ELF-1 (cell line): Measurements from ENCODE around the gene IFIH1.

Experiments used
- DNase-seq: peaks from one replicate; pipeline ENCODE4 v3.0.0-alpha.2; 2016; ENCODE audit warnings: low read depth, low spot score

Gene IFIH1

DNA sequence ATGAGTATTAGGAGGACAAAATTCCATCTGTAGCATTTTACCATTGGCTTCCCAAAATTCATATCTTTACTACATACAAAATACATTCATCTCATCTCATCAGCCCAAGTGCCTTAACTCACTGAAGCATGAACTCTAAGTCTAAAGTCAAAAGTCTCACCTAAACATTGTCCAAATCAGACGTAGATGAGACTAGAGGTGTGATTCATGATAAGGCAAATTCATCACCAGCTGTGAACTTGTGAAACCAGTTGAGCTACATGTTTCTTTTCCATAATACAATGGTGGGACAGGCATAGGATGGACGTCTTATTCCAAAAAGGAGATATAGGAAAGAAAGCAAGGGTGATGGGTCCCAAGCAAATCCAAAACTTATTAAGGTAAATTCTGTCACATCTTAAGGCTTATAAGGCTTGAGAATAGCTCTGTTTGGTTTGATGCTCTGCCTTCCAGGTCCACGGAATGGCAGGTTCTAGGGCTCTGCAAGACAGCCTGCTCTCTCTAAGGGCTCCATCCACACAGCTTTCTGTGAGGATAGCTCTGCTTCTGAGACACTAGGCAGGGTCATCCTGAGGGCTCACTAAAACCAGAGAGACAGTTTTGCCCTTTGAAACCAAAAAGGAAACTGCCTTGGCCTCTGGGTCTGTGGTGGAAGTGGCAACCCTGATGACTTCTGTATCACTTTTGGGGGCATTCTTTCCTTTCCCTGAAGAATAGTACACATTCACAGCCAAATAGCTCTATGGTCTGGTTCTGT, 9.6 kb downstream of the IFIH1 start:
- DNase-seq, result no peak

- no peak for DNase-seq
These were observed 12.6 kb downstream of the IFIH1 start for GRCh38 chr2:162305901-162306300.

GRCh38 chr2:162301877-162302276, 16.6 kb downstream of the IFIH1 start:
- DNase-seq, result no peak

GRCh38 chr2:162301151-162301804, 17.2 kb downstream of the IFIH1 start:
- peak; percentile 5 for DNase-seq

DNA sequence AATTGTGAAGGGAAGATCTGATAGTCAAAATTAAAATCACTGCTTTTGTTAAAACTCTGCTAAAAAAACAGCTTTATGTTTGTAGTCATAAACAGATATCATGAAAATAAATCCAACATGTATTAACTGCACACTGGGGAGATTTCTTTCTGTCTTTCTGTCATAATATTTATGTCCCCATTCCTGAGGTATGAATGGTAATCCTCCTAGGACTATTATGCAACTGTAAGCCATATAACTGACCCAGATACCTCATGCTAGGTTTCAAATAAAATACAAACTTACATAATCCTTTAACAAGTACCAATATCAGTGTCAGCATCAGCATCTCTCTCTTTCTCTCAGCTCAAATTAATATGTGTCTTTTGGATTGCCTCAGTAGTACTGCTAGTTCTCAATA, 18.2 kb downstream of the IFIH1 start:
- DNase-seq, result no peak

GRCh38 chr2:162298669-162299335, 19.7 kb downstream of the IFIH1 start:
- DNase-seq, result no peak

DNA sequence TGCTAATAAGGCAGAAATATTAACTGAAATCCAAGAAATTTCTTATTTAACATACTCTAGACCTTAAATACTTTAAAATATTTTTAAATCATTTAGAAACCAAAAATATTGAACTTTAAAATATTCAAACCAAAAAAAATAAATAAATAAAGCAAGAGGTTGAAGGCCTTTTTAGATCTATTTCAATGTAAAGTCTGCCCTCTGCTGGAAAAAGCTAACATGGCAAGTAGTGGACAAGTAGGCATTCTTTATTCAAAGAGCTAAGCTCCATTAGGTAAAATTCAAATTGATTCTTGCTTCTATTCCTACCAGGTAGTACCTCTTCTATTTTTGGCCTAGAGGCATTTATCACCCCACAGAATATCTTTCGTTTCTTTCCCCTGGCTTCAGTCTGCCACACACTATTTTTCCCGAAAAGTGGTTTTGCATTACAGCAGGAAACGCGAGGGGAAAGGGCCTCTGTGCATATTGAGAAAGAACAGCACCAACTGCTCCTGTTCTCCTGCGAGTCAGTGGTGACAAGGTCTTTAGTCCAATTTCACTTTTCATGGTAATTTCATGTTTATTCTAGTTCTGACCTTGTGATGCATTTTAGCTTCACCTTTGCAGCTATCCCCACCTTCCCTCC, 20.4 kb downstream of the IFIH1 start:
- peak; percentile 7 for DNase-seq

GRCh38 chr2:162295009-162295408, 23.5 kb downstream of the IFIH1 start:
- DNase-seq, result no peak

DNA sequence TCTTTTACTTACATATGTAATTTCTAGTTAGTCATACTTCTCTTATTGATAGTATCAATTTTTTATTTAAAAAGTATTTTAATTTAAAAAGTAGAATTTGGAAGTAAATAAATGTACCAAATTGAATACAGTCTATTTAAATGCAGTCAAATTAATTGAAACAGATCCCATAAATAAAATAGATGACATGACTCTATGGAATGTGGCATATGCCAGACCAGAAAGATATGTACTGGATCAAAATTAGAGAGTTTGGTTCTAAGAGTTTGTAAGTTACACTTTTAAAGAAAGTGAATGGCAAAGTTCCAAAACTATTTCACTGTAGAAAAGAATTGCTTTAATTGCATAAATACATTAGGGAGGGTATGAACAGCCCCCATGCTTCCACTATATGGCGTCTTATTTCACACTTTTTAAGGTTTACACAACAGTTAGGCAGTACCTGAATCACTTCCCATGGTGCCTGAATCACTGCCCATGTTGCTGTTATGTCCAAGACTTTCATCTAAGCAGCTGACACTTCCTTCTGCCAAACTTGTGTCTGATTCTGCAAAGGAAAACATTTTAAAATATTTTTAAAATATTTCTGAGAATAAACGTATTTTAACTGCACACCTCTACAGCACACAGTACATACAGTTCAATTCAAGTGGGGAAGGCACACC, 25.2 kb downstream of the IFIH1 start:
- no peak for DNase-seq

- DNase-seq, result no peak
These were observed 26.7 kb downstream of the IFIH1 start for GRCh38 chr2:162291748-162292147.

GRCh38 chr2:162282765-162283425, 35.6 kb downstream of the IFIH1 start:
- no peak for DNase-seq

DNA sequence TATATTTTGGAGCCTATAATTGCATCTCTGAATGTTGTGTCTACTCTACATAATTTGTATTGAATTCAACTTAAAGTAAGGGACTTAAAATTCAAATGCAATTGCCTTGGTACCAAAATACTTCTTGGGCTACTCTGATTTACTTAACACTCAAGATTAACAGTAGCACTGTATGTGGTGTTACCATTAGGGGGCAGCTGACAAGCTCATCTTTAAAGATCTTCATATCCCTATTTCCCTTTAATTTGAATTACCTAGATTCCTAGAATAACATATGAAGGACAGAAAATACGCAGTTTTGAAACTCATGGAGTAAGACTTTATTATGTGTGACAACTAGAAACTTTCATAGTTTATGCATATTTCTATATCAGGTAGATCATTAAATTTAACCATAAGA, 37.8 kb downstream of the IFIH1 start:
- DNase-seq, result no peak

GRCh38 chr2:162277381-162277780, 41.1 kb downstream of the IFIH1 start:
- DNase-seq, result no peak

- DNase-seq, result no peak
These were observed 50.5 kb downstream of the IFIH1 start for GRCh38 chr2:162267996-162268395.

GRCh38 chr2:162267496-162267895, 51.0 kb downstream of the IFIH1 start:
- DNase-seq, result no peak

GRCh38 chr2:162266460-162266760, 52.1 kb downstream of the IFIH1 start:
- no peak for DNase-seq

GRCh38 chr2:162265666-162266459, 52.6 kb downstream of the IFIH1 start:
- DNase-seq, result no peak

DNA sequence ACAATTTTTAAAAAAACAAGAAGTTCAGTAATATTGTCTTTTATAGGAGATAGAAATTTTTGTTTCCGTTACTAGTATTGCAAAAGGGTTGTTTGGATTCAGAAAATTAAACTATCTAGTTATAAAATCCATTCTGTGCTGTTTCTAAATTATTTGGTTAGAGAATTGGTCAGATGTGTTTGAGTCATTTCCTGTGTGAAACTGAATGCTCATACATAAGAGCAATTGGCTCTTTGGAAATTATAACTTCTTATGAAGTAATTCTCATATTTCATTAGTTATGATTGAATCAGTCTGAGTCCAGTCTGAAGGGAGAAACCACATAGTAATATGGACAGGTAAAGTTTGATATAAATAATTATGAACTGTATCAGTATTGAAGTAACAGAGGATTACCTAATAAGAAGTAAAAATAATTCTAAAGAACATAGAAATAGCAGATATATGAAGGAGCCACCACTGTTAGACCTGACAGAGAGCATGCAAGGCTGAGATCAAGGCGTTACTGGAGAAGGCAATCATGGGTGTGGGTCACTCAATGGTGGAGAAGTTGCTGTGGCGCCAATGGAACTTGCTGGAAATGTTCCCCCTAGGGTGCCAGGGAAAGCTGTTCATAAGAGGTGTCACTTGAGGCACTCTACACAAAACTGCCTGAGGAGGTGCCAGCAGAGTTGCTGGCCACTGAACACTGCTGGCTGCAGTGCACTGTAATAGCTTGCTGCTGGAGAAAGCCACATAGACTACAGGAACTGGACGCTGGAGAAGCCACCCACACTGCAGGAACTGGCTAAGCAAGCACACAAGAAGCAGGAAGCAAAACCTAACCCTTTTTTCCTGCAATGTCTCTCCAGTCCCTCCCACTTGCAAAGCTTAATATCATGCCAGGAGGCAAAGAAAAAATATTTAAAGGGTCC, 57.2 kb downstream of the IFIH1 start:
- DNase-seq, result no peak

- no peak for DNase-seq
These were observed 59.8 kb downstream of the IFIH1 start for GRCh38 chr2:162258686-162259085.

DNA sequence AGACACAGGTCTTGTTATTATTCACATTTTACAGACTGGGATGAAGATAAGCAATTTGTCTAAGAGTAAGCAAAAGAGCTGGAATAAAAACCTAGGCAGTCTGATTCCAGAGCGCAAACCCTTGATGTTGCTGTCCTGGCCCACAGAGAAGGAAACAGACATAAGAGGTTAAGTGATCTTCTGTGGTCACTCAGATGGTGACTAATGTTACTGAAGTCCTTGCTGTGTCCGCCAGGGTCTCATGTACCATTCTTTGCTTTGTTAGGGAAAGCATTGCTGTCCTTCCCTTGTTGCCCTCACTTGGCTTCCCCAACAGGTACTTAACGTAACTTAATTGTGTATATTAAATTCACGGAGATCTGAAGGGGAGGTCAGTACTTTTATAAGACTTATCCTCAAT, 60.3 kb downstream of the IFIH1 start:
- DNase-seq, result no peak
